Heart right ventricle (tissue), 16 donors: ENCODE data around the gene SNAP47. TPM values are rescaled to one million over a fixed set of nuclear protein-coding genes. Genes with fewer than 3 reads are reported as not detected.

Source experiments
- ATAC-seq, 8 donors: fragments of 200-7000 bp; cut with Tn5 transposase; one replicate each; pipeline ENCODE4 v1.9.1; 2020; ENCODE audit warnings: mild to moderate bottlenecking in 8 of 8, moderate library complexity in 8 of 8, moderate number of reproducible peaks in 1 of 8
- DNase-seq, 2 donors: peaks; one replicate each; pipeline ENCODE4 v3.0.0-alpha.2; 2020
- H3K27ac ChIP-seq, 10 donors: fragments of 200-600 bp; sonication (generic) in 2 of 10; one replicate each; pipeline versions ENCODE4 v1.5.0 to v1.8.0; 2020 to 2022; ENCODE audit warnings: mild to moderate bottlenecking in 3 of 10
- H3K27me3 ChIP-seq, 7 donors: fragments of 200-600 bp; one replicate each; pipeline ENCODE4 v1.8.0; 2021 to 2022; ENCODE audit warnings: mild to moderate bottlenecking in 2 of 7
- H3K36me3 ChIP-seq, 9 donors: fragments of 200-600 bp; sonication (generic) in 1 of 9; one replicate each; pipeline versions ENCODE4 v1.5.0 to v1.8.0; 2020 to 2022; ENCODE audit warnings: mild to moderate bottlenecking in 2 of 9
- H3K4me1 ChIP-seq, 9 donors: fragments of 200-600 bp; sonication (generic) in 1 of 9; one replicate each; pipeline versions ENCODE4 v1.5.0 to v1.8.0; 2020 to 2022; ENCODE audit warnings: mild to moderate bottlenecking in 4 of 9
- H3K4me3 ChIP-seq, 10 donors: fragments of 200-600 bp; sonication (generic) in 2 of 10; one replicate each; pipeline versions ENCODE4 v1.5.0 to v1.8.0; 2020 to 2022; ENCODE audit warnings: mild to moderate bottlenecking in 7 of 10, moderate library complexity in 2 of 10
- H3K9me3 ChIP-seq, 11 donors: fragments of 200-600 bp in 10 of 11; sonication (generic) in 2 of 11; one replicate each; pipeline versions ENCODE4 v1.5.0 to v1.8.0; 2013 to 2022; ENCODE audit warnings: mild to moderate bottlenecking in 2 of 11, control low read depth in 1 of 11, moderate library complexity in 1 of 11
- WGBS, 2 donors: extraction: QIAGEN DNeasy Blood & Tissue Kit; methylation state at CpG; one replicate each; pipeline ENCODE4 v1.1.7; 2013; ENCODE audit warnings: inconsistent platforms in 1 of 2; 5-methylcytosine and 5-hydroxymethylcytosine counted together
- intact Hi-C, 10 donors: fragments of 100-400 bp; cut with DNase I; formaldehyde crosslinking; loops; one replicate each; pipeline versions ENCODE4 v1.11.1 to v1.14.2; 2022
- polyA plus RNA-seq, 2 donors: library from polyadenylated mRNA; stranded (reverse); fragments of 200-250 nt; gene quantifications; one replicate each; pipeline ENCODE4 v1.2.3, GENCODE V29; 2013
- total RNA-seq, 10 donors: library from RNA; stranded (reverse); fragmentation: NEBNext Ultra II Directional in 3 of 10; extraction: Animal tissue kit (Norgen Biotek cat#: 25700) in 3 of 10; gene quantifications; one replicate each; pipeline versions ENCODE4 v1.2.1 to v1.2.4, GENCODE V29; 2021 to 2023
- TF ChIP-seq, protein P1 (sequence below), 9 donors: fragments of 200-600 bp; sonication (generic) in 2 of 9; IDR thresholded peaks; one replicate each; pipeline versions ENCODE4 v1.5.0 to v1.8.0; 2021 to 2022; ENCODE audit warnings: antibody characterized with exemption in 9 of 9, mild to moderate bottlenecking in 5 of 9, moderate library complexity in 1 of 9
- donor health status: Arrhythmogenic right ventricular cardiomyopathy.
- donor health status: ischemic (EF 13 %, LVEDD 7.1; RV severe dilation, severe dysfunction).
- donor health status: healthy with polysubstance abuse.
- donor health status: DM: no; HTN: yes; CAD: no.
- donor health status: DM: no; HTN: no; CAD: no.
- donor health status: ischemic (EF 25% LVEDD 6.9; RV normal size, moderate dysfunction).
- donor health status: ischemic (EF 25% LVEDD 5.7; RV mildly dilated, moderate dysfunction).
- donor health status: healthy.
- donor health status: DM: yes; HTN: yes; CAD: no.
- donor health status: Ischemic cardiomyopathy.
- donor health status: ischemic (EF 35%, LVEDD 5.7; RV mildly dilated, moderate dysfunction).
- donor health status: nonischemic (EF 11% LVEDD 7.7; RV severe dilation, severe dysfunction).
- donor health status: DM: yes; HTN: yes; CAD: no.
- donor health status: PGD.
- donor health status: ischemic (EF 29% LVEDD 5.4; RV normal size, mild dysfunction).
- donor health status: nonischemic (EF 23%, LVEDD 6.1; RV moderate dilation, normal function).

SNAP47 gene
- total and polyA plus RNA-seq, 12 donors = 18.4 to 102 (median 49.7) TPM

DNA sequence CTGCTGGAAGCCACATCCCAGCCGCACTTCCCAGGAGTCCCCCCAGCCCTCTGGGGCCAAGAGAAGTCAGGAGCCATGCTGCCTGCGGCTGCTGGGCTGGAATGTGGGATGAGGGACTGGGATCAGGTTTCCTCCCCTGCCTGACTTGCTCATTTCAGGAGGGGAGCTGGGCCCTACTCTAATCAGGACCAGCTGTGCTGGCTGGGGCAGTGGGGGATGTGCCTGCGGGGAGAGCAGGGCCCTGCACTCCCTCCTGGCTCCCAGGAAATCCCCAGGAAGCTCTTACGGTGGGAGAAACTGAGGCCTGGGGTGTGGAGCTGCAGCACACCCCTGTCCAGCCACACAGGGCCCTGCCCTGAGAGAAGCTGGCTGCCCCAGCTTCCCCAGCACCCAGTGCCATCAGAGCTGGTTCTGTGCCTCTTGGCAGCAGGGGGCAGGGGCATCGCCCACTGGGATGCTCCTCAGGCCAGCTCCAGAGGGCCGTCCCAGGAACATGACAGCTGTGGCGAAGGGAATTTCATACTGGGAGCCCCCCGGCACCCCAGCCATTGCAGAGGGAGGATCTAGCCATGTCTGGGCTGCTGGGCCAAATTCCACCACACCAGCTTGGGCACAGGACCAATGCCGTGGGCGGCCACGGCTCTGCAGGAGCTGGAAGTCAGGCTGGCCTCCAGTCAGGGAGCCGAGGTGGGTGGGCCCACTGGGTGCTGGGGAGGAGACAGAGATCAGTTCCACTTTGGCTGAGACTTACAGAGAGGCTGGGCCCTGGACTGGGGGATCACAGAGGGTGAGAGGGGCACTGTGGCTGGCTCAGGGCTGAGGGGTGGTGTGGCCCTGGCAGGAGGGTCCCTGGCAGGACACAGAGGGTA lies 58.9 kb downstream of the SNAP47 start:
- peak; percentile 35 to 69 (median 57) for ATAC-seq

DNA sequence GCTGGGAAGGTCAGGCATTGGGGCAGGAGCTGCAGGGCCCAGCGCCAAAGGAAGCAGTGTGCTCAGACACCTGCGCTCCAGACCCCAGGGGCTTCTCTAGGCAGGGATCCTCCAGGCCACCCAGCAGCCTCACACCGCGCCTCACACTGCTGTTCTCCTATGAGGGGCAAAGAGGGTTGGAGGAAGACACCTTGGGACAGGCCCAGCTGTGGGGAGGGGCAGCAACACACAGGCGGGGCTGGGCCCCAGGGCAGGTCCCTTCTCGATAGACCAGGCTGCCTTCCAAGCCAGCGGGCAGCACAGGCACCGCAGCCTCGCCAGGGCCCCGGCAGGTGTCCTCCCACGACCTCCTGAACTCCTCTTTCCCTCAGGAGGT lies 59.6 kb downstream of the SNAP47 start:
- Histone ChIP-seq H3K9me3 (no peaks in the 10 kb centered on the region), H3K27ac (peak overlapping the region in 1 of 10 donors; percentile 63), H3K27me3 (peaks cover 0 to 7% (median 0%) of the 10 kb centered on the region in 7 donors), H3K36me3 (no peaks in the 10 kb centered on the region), H3K4me3 (no peak overlapping the region), H3K4me1 (peaks cover 0 to 17% (median 4%) of the 10 kb centered on the region in 9 donors)
- 63 to 65% methylated on average over 11 of the region's 11 CpGs for WGBS, 2 donors
- intact Hi-C loops = loop anchor here in 1 of 10 donors (5.0 kb wide), 1 partner anchor 92 kb away; no protein-coding TSS in a partner anchor
- TF ChIP-seq, protein P1, sequence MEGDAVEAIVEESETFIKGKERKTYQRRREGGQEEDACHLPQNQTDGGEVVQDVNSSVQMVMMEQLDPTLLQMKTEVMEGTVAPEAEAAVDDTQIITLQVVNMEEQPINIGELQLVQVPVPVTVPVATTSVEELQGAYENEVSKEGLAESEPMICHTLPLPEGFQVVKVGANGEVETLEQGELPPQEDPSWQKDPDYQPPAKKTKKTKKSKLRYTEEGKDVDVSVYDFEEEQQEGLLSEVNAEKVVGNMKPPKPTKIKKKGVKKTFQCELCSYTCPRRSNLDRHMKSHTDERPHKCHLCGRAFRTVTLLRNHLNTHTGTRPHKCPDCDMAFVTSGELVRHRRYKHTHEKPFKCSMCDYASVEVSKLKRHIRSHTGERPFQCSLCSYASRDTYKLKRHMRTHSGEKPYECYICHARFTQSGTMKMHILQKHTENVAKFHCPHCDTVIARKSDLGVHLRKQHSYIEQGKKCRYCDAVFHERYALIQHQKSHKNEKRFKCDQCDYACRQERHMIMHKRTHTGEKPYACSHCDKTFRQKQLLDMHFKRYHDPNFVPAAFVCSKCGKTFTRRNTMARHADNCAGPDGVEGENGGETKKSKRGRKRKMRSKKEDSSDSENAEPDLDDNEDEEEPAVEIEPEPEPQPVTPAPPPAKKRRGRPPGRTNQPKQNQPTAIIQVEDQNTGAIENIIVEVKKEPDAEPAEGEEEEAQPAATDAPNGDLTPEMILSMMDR (IDR thresholded peaks at IDR 0.05) = no peak
- ATAC-seq = peak in 2 of 8 donors; percentile 20 to 35
- no peak for DNase-seq

More for the DNA sequence above, 58.9 kb downstream of the SNAP47 start:
- TF ChIP-seq, protein P1 (IDR thresholded peaks at IDR 0.05) = no peak
- peaks cover 0 to 7% (median 0%) of the 10 kb centered on the region in 7 donors for H3K27me3 ChIP-seq
- DNase-seq = peak; percentile 54 to 55
- peaks cover 0 to 17% (median 4%) of the 10 kb centered on the region in 9 donors for H3K4me1 ChIP-seq
- 61 to 71% methylated on average over 11 to 12 of the region's 12 CpGs for WGBS, 2 donors
- no peaks in the 10 kb centered on the region for H3K36me3 ChIP-seq
- H3K27ac ChIP-seq = peak overlapping the region in 3 of 10 donors; percentile 12 to 63 (median 47)
- intact Hi-C loops = loop anchor here in 1 of 10 donors (5.0 kb wide), 1 partner anchor 93 kb away; no protein-coding TSS in a partner anchor
- no peak overlapping the region for H3K4me3 ChIP-seq
- H3K9me3 ChIP-seq = no peaks in the 10 kb centered on the region

DNA sequence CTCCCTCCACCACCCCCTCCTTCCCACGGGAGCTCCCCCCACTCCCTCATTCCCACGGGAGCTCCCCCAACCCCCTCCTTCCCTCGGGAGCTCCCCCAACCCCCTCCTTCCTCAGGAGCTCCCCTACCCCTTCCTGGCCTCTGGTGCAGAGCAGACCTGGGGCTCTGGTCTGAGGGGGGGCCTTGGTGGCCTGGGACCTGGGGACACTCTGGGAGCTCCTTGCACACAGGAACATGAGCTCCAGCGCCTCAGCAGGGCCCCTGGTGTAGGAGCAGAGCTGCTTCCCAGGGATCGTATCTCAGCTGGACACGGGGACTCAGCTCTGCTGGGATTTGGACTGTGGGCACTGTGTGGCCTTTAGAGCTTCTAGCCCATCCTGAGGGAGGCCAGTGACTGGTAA lies 60.5 kb downstream of the SNAP47 start:
- H3K4me3 ChIP-seq = no peak overlapping the region
- no peak overlapping the region for H3K27ac ChIP-seq
- H3K4me1 ChIP-seq = peaks cover 0 to 17% (median 4%) of the 10 kb centered on the region in 9 donors
- H3K36me3 ChIP-seq = no peaks in the 10 kb centered on the region
- no peak for ATAC-seq
- TF ChIP-seq, protein P1 (IDR thresholded peaks at IDR 0.05) = no peak
- intact Hi-C loops = no loop called here
- no peaks in the 10 kb centered on the region for H3K9me3 ChIP-seq
- H3K27me3 ChIP-seq = peaks cover 0 to 7% (median 0%) of the 10 kb centered on the region in 7 donors
- no peak for DNase-seq
- 64 to 70% methylated on average over 6 of the region's 6 CpGs for WGBS, 2 donors

DNA sequence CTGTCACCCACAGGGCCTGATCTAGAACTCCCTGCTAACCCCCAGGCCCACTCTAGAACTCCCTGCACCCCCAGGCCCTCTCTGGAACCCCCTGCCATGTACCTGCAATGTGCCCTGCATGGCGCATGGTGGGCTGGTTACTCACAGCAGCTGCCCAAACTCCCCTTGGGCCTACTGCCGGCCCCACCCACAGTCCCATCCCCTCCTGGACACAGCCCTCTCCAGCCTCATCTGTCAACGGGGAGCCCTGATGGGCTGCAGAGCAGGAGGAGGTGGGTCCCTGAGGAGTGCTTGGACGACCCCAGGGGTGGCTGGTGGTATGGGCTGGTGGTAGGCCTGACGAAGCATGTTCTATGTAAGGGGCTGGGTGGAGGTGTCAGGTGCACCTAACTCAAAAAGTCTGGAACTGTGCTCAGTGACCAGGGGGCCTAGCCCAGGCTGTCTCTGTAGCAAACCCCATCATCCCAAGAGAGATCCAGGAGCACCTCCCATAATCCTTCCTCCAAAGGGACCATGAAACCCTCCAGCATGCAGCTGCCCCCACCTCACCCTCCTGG lies 61.2 kb downstream of the SNAP47 start:
- TF ChIP-seq, protein P1 (IDR thresholded peaks at IDR 0.05) = no peak
- peaks cover 0 to 17% (median 4%) of the 10 kb centered on the region in 9 donors for H3K4me1 ChIP-seq
- H3K36me3 ChIP-seq = no peaks in the 10 kb centered on the region
- no peak overlapping the region for H3K4me3 ChIP-seq
- ATAC-seq = no peak
- intact Hi-C loops = no loop called here
- H3K9me3 ChIP-seq = no peaks in the 10 kb centered on the region
- H3K27me3 ChIP-seq = peaks cover 0 to 7% (median 0%) of the 10 kb centered on the region in 7 donors
- DNase-seq = no peak
- H3K27ac ChIP-seq = no peak overlapping the region
- 70 to 84% methylated on average over 5 of the region's 5 CpGs for WGBS, 2 donors
